ENCODE measurements around the gene ADAD2.

Gene ADAD2

GRCh38 chr16:84236671-84237070 lies 45.7 kb downstream of the ADAD2 start:
- Mint-ChIP-seq H3K27ac (no peak overlapping the region), H3K27me3 (peaks cover 24% of the 10 kb centered on the region), H3K9me3 (no peaks in the 10 kb centered on the region), H3K36me3 (ENCODE audit: low read depth) (no peaks in the 10 kb centered on the region), H3K4me1 (no peaks in the 10 kb centered on the region), H3K4me3 (no peak overlapping the region)
- ATAC-seq (no peak), DNase-seq (no peak)

GRCh38 chr16:84237994-84238750 lies 47.2 kb downstream of the ADAD2 start:
- Mint-ChIP-seq H3K9me3 (no peaks in the 10 kb centered on the region), H3K36me3 (ENCODE audit: low read depth) (no peaks in the 10 kb centered on the region), H3K4me3 (no peak overlapping the region), H3K27ac (no peak overlapping the region), H3K4me1 (no peaks in the 10 kb centered on the region), H3K27me3 (peaks cover 32% of the 10 kb centered on the region)
- no peak for ATAC-seq
- no peak for DNase-seq

GRCh38 chr16:84239141-84239769 lies 48.3 kb downstream of the ADAD2 start:
- no peak overlapping the region for H3K27ac Mint-ChIP-seq
- no peak overlapping the region for H3K4me3 Mint-ChIP-seq
- no peaks in the 10 kb centered on the region for H3K4me1 Mint-ChIP-seq
- DNase-seq, result no peak
- no peaks in the 10 kb centered on the region for H3K9me3 Mint-ChIP-seq
- no peak for ATAC-seq
- peaks cover 29% of the 10 kb centered on the region for H3K27me3 Mint-ChIP-seq
- no peaks in the 10 kb centered on the region for H3K36me3 Mint-ChIP-seq (ENCODE audit: low read depth)

GRCh38 chr16:84239909-84240308 lies 49.0 kb downstream of the ADAD2 start, which contains the start of gene KCNG4:
Gene KCNG4, minus strand, starts transcription at chr16:84240012. Its CDS starts 2,527 bp downstream, at chr16:84237485.
- Mint-ChIP-seq H3K27ac (no peak within 1 kb of the TSS), H3K4me3 (no peak within 1 kb of the TSS), H3K36me3 (ENCODE audit: low read depth) (no peaks in the 10 kb centered on the region), H3K4me1 (no peaks in the 10 kb centered on the region), H3K27me3 (peaks cover 29% of the 10 kb centered on the region), H3K9me3 (no peaks in the 10 kb centered on the region)
- ATAC-seq, result no peak
- DNase-seq, result no peak

- DNase-seq (no peak), ATAC-seq (no peak)
- Mint-ChIP-seq H3K27ac (no peak overlapping the region), H3K27me3 (peaks cover 29% of the 10 kb centered on the region), H3K36me3 (ENCODE audit: low read depth) (no peaks in the 10 kb centered on the region), H3K4me1 (no peaks in the 10 kb centered on the region), H3K4me3 (no peak overlapping the region), H3K9me3 (no peaks in the 10 kb centered on the region)
Observed at GRCh38 chr16:84240455-84240854, 49.5 kb downstream of the ADAD2 start.

GRCh38 chr16:84241778-84242177 lies 50.8 kb downstream of the ADAD2 start:
- Mint-ChIP-seq H3K27ac (no peak overlapping the region), H3K4me1 (no peaks in the 10 kb centered on the region), H3K36me3 (ENCODE audit: low read depth) (no peaks in the 10 kb centered on the region), H3K27me3 (peaks cover 29% of the 10 kb centered on the region), H3K9me3 (no peaks in the 10 kb centered on the region), H3K4me3 (no peak overlapping the region)
- no peak for ATAC-seq
- DNase-seq, result no peak

DNA sequence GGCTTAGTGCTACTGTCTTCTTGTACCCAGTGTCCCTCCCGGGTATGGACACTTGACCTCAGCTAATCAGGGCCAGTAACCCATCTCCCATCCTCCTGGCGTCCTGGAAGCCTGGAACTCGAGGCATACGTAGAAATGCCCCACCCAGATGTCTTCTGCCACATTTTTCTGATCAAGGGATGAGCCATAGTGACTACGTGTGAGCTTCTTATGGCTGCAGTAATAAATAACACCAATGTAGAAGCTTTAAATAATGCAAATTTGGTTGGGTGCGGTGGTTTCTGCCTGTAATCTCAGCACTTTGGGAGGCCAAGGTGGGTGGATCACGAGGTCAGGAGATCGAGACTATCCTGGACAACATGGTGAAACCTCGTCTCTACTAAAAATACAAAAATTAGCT lies 51.9 kb downstream of the ADAD2 start:
- H3K9me3 Mint-ChIP-seq, result no peaks in the 10 kb centered on the region
- H3K4me1 Mint-ChIP-seq, result no peaks in the 10 kb centered on the region
- peaks cover 29% of the 10 kb centered on the region for H3K27me3 Mint-ChIP-seq
- DNase-seq (no peak), ATAC-seq (no peak)
- H3K4me3 Mint-ChIP-seq, result no peak overlapping the region
- no peaks in the 10 kb centered on the region for H3K36me3 Mint-ChIP-seq (ENCODE audit: low read depth)
- no peak overlapping the region for H3K27ac Mint-ChIP-seq

DNA sequence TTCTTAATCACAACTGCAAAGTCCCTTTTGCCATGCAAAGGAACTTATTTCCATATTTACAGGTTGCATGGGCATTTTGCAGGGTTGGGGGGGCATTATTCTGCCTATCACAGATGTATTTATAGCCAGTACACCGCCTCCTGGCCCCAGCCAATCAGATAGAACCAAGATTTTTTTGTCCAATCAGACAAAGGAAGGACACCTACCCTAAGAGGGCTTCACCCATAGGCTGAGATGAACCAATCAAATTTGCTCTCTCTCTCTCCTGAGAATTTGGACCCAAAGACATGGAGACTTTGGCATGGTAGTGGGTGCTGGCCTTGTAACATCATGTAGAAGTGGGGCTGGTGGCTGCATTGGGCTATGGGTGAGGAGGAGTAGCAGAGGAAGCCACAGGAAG lies 52.8 kb downstream of the ADAD2 start:
- Mint-ChIP-seq H3K4me1 (no peaks in the 10 kb centered on the region), H3K27ac (no peak overlapping the region), H3K27me3 (peaks cover 29% of the 10 kb centered on the region), H3K9me3 (no peaks in the 10 kb centered on the region), H3K36me3 (ENCODE audit: low read depth) (no peaks in the 10 kb centered on the region), H3K4me3 (no peak overlapping the region)
- ATAC-seq (no peak), DNase-seq (no peak)

GRCh38 chr16:84244728-84245127 lies 53.8 kb downstream of the ADAD2 start:
- Mint-ChIP-seq H3K27me3 (peaks cover 20% of the 10 kb centered on the region), H3K9me3 (no peaks in the 10 kb centered on the region), H3K4me3 (no peak overlapping the region), H3K27ac (no peak overlapping the region), H3K4me1 (no peaks in the 10 kb centered on the region), H3K36me3 (ENCODE audit: low read depth) (no peaks in the 10 kb centered on the region)
- no peak for DNase-seq
- no peak for ATAC-seq

GRCh38 chr16:84245956-84246678 lies 55.2 kb downstream of the ADAD2 start:
- no peak for DNase-seq
- H3K4me3 Mint-ChIP-seq, result no peak overlapping the region
- H3K4me1 Mint-ChIP-seq, result no peaks in the 10 kb centered on the region
- no peak for ATAC-seq
- peaks cover 12% of the 10 kb centered on the region for H3K27me3 Mint-ChIP-seq
- H3K9me3 Mint-ChIP-seq, result no peaks in the 10 kb centered on the region
- no peaks in the 10 kb centered on the region for H3K36me3 Mint-ChIP-seq (ENCODE audit: low read depth)
- no peak overlapping the region for H3K27ac Mint-ChIP-seq

DNA sequence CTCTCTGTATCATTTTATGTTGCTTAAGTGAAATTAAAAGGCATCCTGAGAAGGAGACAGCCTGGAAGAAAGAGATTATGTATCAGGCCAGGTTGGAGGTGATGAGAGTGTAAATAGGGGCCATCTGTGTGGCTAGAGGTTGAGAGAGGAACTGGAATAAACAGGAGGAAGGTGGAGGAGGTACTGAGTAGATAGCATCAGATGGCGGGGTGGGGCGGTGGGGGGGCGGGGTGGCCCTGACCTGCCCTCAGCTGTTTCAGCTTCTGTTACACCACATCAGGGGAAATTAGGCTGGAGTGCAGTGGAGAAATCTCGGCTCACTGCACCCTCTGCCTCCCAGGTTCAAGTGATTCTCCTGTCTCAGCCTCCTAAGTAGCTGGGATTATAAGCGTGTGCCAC lies 55.7 kb downstream of the ADAD2 start:
- no peaks in the 10 kb centered on the region for H3K9me3 Mint-ChIP-seq
- DNase-seq (no peak), ATAC-seq (no peak)
- H3K27ac Mint-ChIP-seq, result no peak overlapping the region
- peaks cover 14% of the 10 kb centered on the region for H3K27me3 Mint-ChIP-seq
- H3K4me1 Mint-ChIP-seq, result no peaks in the 10 kb centered on the region
- H3K4me3 Mint-ChIP-seq, result no peak overlapping the region
- H3K36me3 Mint-ChIP-seq (ENCODE audit: low read depth), result no peaks in the 10 kb centered on the region
